MM.1S (cell line): ENCODE data around the gene KRTAP5-7.
"Not testable (repeated sequence)": the region's sequence is repeated elsewhere in the genome, so short reads cannot be mapped to it uniquely, and the experiment has no call there.

ENCODE experiments used
- DNase-seq: peaks from one replicate; pipeline ENCODE4 v3.0.0-alpha.2; 2015
- H2AFZ ChIP-seq: fragments of 300-600 bp; sonication (generic); 2 replicates; pipeline ENCODE4 v1.6.0; 2016; ENCODE audit warnings: antibody characterized with exemption, low read length
- H3F3A ChIP-seq: fragments of 300-600 bp; sonication (generic); 2 replicates; pipeline ENCODE4 v1.6.1; 2016; ENCODE audit warnings: mild to moderate bottlenecking, antibody characterized with exemption, low read length, moderate library complexity, mixed read lengths; ENCODE audit not compliant: insufficient read depth
- H3K27ac ChIP-seq: fragments of 300-600 bp; sonication (generic); 2 replicates; pipeline ENCODE4 v1.5.1; 2016; ENCODE audit warnings: mild to moderate bottlenecking, low read length
- H3K27me3 ChIP-seq: fragments of 300-600 bp; sonication (generic); replicated peaks from 2 replicates; pipeline ENCODE4 v1.6.0; 2016; ENCODE audit warnings: low read length; ENCODE audit not compliant: insufficient read depth
- H3K36me3 ChIP-seq: fragments of 300-600 bp; sonication (generic); replicated peaks from 2 replicates; pipeline ENCODE4 v1.6.1; 2016; ENCODE audit warnings: mild to moderate bottlenecking, low read length, mixed read lengths; ENCODE audit not compliant: insufficient read depth
- H3K4me1 ChIP-seq: fragments of 300-600 bp; sonication (generic); 2 replicates; pipeline ENCODE4 v1.6.1; 2016; ENCODE audit warnings: low read length, mixed read lengths
- H3K4me2 ChIP-seq: fragments of 300-600 bp; sonication (generic); 2 replicates; pipeline ENCODE4 v1.6.0; 2016; ENCODE audit warnings: low read depth, low read length
- H3K4me3 ChIP-seq: fragments of 300-600 bp; sonication (generic); 2 replicates; pipeline ENCODE4 v1.5.1; 2016; ENCODE audit warnings: low read length, mixed read lengths
- H3K79me2 ChIP-seq: fragments of 300-600 bp; sonication (generic); 2 replicates; pipeline ENCODE4 v1.6.1; 2016; ENCODE audit warnings: mixed run types, low read length, mixed read lengths
- H3K9ac ChIP-seq: fragments of 300-600 bp; sonication (generic); 2 replicates; pipeline ENCODE4 v1.6.1; 2016; ENCODE audit warnings: low read length, mixed read lengths
- H3K9me2 ChIP-seq: fragments of 300-600 bp; sonication (generic); replicated peaks from 2 replicates; pipeline ENCODE4 v1.6.1; 2016; ENCODE audit warnings: mild to moderate bottlenecking, low read length, mixed read lengths; ENCODE audit not compliant: insufficient read depth
- H3K9me3 ChIP-seq: fragments of 300-600 bp; sonication (generic); replicated peaks from 2 replicates; pipeline ENCODE4 v1.6.1; 2016; ENCODE audit warnings: mild to moderate bottlenecking, low read length, mixed read lengths; ENCODE audit not compliant: insufficient read depth
- H4K20me1 ChIP-seq: fragments of 300-600 bp; sonication (generic); 2 replicates; pipeline ENCODE4 v1.6.1; 2016; ENCODE audit warnings: mild to moderate bottlenecking, low read length, moderate library complexity, mixed read lengths; ENCODE audit not compliant: insufficient read depth
- CTCF ChIP-seq: fragments of 300-600 bp; sonication (generic); IDR thresholded peaks from 2 replicates; pipeline ENCODE4 v1.5.1; 2016; ENCODE audit warnings: antibody characterized with exemption, low read length, mixed read lengths
- EZH2 ChIP-seq: fragments of 300-600 bp; sonication (generic); optimal IDR thresholded peaks from 2 replicates; pipeline ENCODE3; 2017; ENCODE audit warnings: low read depth, mild to moderate bottlenecking, antibody characterized with exemption, low read length, mixed read lengths
- EZH2phosphoT487 ChIP-seq: fragments of 300-600 bp; sonication (generic); IDR thresholded peaks from 2 replicates; pipeline ENCODE4 v1.6.1; 2018; ENCODE audit warnings: antibody characterized with exemption, low read length

Gene KRTAP5-7

GRCh38 chr11:71572811-71573210 is 45.7 kb downstream of the KRTAP5-7 start:
- Histone ChIP-seq H3K9me2 (no peaks in the 10 kb centered on the region), H3K79me2 (no peaks in the 10 kb centered on the region), H3F3A (no peaks in the 10 kb centered on the region), H3K4me1 (no peaks in the 10 kb centered on the region), H3K27ac (no peak overlapping the region), H3K4me3 (no peak overlapping the region), H3K9me3 (no peaks in the 10 kb centered on the region), H3K4me2 (no peak overlapping the region), H3K36me3 (no peaks in the 10 kb centered on the region), H3K9ac (no peak overlapping the region), H4K20me1 (no peaks in the 10 kb centered on the region), H3K27me3 (peaks cover 33% of the 10 kb centered on the region), H2AFZ (no peak overlapping the region)
- TF ChIP-seq EZH2 (no peak), CTCF (no peak), EZH2phosphoT487 (no peak)
- no peak for DNase-seq

GRCh38 chr11:71574418-71574817 is 47.4 kb downstream of the KRTAP5-7 start:
- Histone ChIP-seq H3K79me2 (no peaks in the 10 kb centered on the region), H3F3A (no peaks in the 10 kb centered on the region), H3K4me2 (no peak overlapping the region), H3K27me3 (peaks cover 23% of the 10 kb centered on the region), H2AFZ (no peak overlapping the region), H3K27ac (no peak overlapping the region), H4K20me1 (no peaks in the 10 kb centered on the region), H3K9me2 (no peaks in the 10 kb centered on the region), H3K4me1 (no peaks in the 10 kb centered on the region), H3K9me3 (no peaks in the 10 kb centered on the region), H3K9ac (no peak overlapping the region), H3K36me3 (no peaks in the 10 kb centered on the region), H3K4me3 (no peak overlapping the region)
- DNase-seq: no peak
- TF ChIP-seq CTCF (no peak), EZH2phosphoT487 (no peak), EZH2 (no peak)

GRCh38 chr11:71575723-71576424 is 48.8 kb downstream of the KRTAP5-7 start:
- H3K79me2 ChIP-seq: no peaks in the 10 kb centered on the region
- H3K27me3 ChIP-seq: peaks cover 27% of the 10 kb centered on the region

GRCh38 chr11:71576688-71577465 is 49.8 kb downstream of the KRTAP5-7 start:
- not testable (repeated sequence) for H3K4me3 ChIP-seq, H3K79me2 ChIP-seq, H3K9ac ChIP-seq, H3K9me2 ChIP-seq, H3K4me1 ChIP-seq, H3F3A ChIP-seq, H3K4me2 ChIP-seq, H3K27ac ChIP-seq, H3K36me3 ChIP-seq, H2AFZ ChIP-seq, DNase-seq, H4K20me1 ChIP-seq, H3K9me3 ChIP-seq
- H3K27me3 ChIP-seq: peaks cover 33% of the 10 kb centered on the region

More at GRCh38 chr11:71575723-71576424, 48.8 kb downstream of the KRTAP5-7 start:
- Histone ChIP-seq H3K4me2 (no peak overlapping the region), H3K27ac (no peak overlapping the region), H3F3A (no peaks in the 10 kb centered on the region), H3K4me1 (peaks cover 5% of the 10 kb centered on the region), H3K36me3 (no peaks in the 10 kb centered on the region), H3K9me3 (no peaks in the 10 kb centered on the region), H2AFZ (no peak overlapping the region), H4K20me1 (no peaks in the 10 kb centered on the region), H3K4me3 (no peak overlapping the region), H3K9me2 (no peaks in the 10 kb centered on the region), H3K9ac (no peak overlapping the region)
- TF ChIP-seq CTCF (no peak), EZH2phosphoT487 (no peak), EZH2 (no peak)
- no peak for DNase-seq
